Measurements from ENCODE around the gene ABL1. TPM values are rescaled to one million over a fixed set of nuclear protein-coding genes. Genes with fewer than 3 reads are reported as not detected.

ABL1 gene
- total and polyA plus RNA-seq, 7 donors = 24.5 to 127 (median 69.6) TPM

GRCh38 chr9:130867556-130867955, 32.5 kb downstream of the ABL1 start:
- no peak for DNase-seq
- H3K36me3 ChIP-seq = peaks cover 6 to 80% (median 30%) of the 10 kb centered on the region in 4 donors
- 90 to 92% methylated on average over 9 of the region's 9 CpGs for WGBS, 2 donors
- intact Hi-C loops (cut with DNase I) = loop anchor here (2.0 to 10.0 kb wide), 3 partner anchors 75 to 423 kb away; partner anchors contain the start of gene ASS1
- no peaks in the 10 kb centered on the region for H3K27me3 ChIP-seq
- peaks cover 0 to 98% (median 88%) of the 10 kb centered on the region in 4 donors for H3K4me1 ChIP-seq
- H3K4me3 ChIP-seq = no peak overlapping the region
- peak overlapping the region in 3 of 4 donors; percentile 21 to 95 (median 89) for H3K27ac ChIP-seq
- H3K9me3 ChIP-seq = no peaks in the 10 kb centered on the region
- TF ChIP-seq POLR2A (IDR thresholded peaks at IDR 0.05) (no peak), POLR2AphosphoS5 (IDR thresholded peaks at IDR 0.05) (no peak), CTCF (IDR thresholded peaks at IDR 0.05) (no peak), EP300 (IDR thresholded peaks at IDR 0.05) (no peak)

GRCh38 chr9:130868230-130868629, 33.2 kb downstream of the ABL1 start:
- no peak for DNase-seq
- H3K27ac ChIP-seq = peak overlapping the region in 3 of 4 donors; percentile 22 to 95 (median 89)

GRCh38 chr9:130869250-130869649, 34.2 kb downstream of the ABL1 start:
- WGBS, 2 donors = 68 to 75% methylated on average over 8 of the region's 8 CpGs
- H3K36me3 ChIP-seq = peaks cover 14 to 81% (median 37%) of the 10 kb centered on the region in 4 donors
- intact Hi-C loops (cut with DNase I) = loop anchor here (5.0 to 10.0 kb wide), 2 partner anchors 73 to 424 kb away; partner anchors contain the start of gene ASS1
- peak overlapping the region in 2 of 4 donors; percentile 89 to 95 for H3K27ac ChIP-seq
- no peak for DNase-seq
- H3K4me1 ChIP-seq = peaks cover 0 to 98% (median 84%) of the 10 kb centered on the region in 4 donors
- TF ChIP-seq POLR2AphosphoS5 (IDR thresholded peaks at IDR 0.05) (peak in 2 of 4 donors; percentile 36 to 40), EP300 (IDR thresholded peaks at IDR 0.05) (no peak), POLR2A (IDR thresholded peaks at IDR 0.05) (no peak)
- no peaks in the 10 kb centered on the region for H3K9me3 ChIP-seq
- no peaks in the 10 kb centered on the region for H3K27me3 ChIP-seq
- H3K4me3 ChIP-seq = no peak overlapping the region

More at GRCh38 chr9:130868230-130868629, 33.2 kb downstream of the ABL1 start:
- no peak overlapping the region for H3K4me3 ChIP-seq
- H3K36me3 ChIP-seq = peaks cover 9 to 80% (median 31%) of the 10 kb centered on the region in 4 donors
- no peaks in the 10 kb centered on the region for H3K9me3 ChIP-seq
- WGBS, 2 donors = 81 to 94% methylated on average over 3 of the region's 3 CpGs
- no peak for TF ChIP-seq CTCF (IDR thresholded peaks at IDR 0.05)
- TF ChIP-seq POLR2AphosphoS5 (IDR thresholded peaks at IDR 0.05) = no peak
- no peak for TF ChIP-seq POLR2A (IDR thresholded peaks at IDR 0.05)
- no peak for TF ChIP-seq EP300 (IDR thresholded peaks at IDR 0.05)
- H3K4me1 ChIP-seq = peaks cover 0 to 98% (median 88%) of the 10 kb centered on the region in 4 donors
- intact Hi-C loops (cut with DNase I) = loop anchor here (5.0 to 10.0 kb wide), 2 partner anchors 74 to 423 kb away; partner anchors contain the start of gene ASS1
- H3K27me3 ChIP-seq = no peaks in the 10 kb centered on the region

GRCh38 chr9:130870491-130871381, 35.7 kb downstream of the ABL1 start:
- no peak for DNase-seq
- Histone ChIP-seq H3K27me3 (no peaks in the 10 kb centered on the region), H3K4me1 (peaks cover 0 to 84% (median 80%) of the 10 kb centered on the region in 4 donors), H3K9me3 (no peaks in the 10 kb centered on the region), H3K4me3 (no peak overlapping the region), H3K36me3 (peaks cover 21 to 81% (median 43%) of the 10 kb centered on the region in 4 donors), H3K27ac (peak overlapping the region in 3 of 4 donors; percentile 21 to 95 (median 89))
- no peak for TF ChIP-seq CTCF (IDR thresholded peaks at IDR 0.05)
- TF ChIP-seq POLR2AphosphoS5 (IDR thresholded peaks at IDR 0.05) = no peak
- no peak for TF ChIP-seq EP300 (IDR thresholded peaks at IDR 0.05)
- TF ChIP-seq POLR2A (IDR thresholded peaks at IDR 0.05) = no peak
- intact Hi-C loops (cut with DNase I) = no loop called here
- 88 to 91% methylated on average over 17 of the region's 17 CpGs for WGBS, 2 donors

All from sigmoid colon (tissue), 7 donors.